Spleen (tissue), 11 donors: ENCODE measurements around the gene DLG2. TPM values are rescaled to one million over a fixed set of nuclear protein-coding genes. Genes with fewer than 3 reads are reported as not detected.
A peak's percentile ranks its signal among the peaks of the same experiment; 100 is the strongest.

Experiments used
- DNase-seq: peaks from one replicate; pipeline ENCODE4 v3.0.0-alpha.2; 2020
- H3K27ac ChIP-seq, 8 donors: fragments of 200-600 bp; sonication (generic) in 7 of 8; 1 replicate in 4 of 8; 2 replicates in 4 of 8; pipeline versions ENCODE4 v1.5.0 to v1.8.0; 2016 to 2021; ENCODE audit warnings: inconsistent platforms in 4 of 8, mild to moderate bottlenecking in 4 of 8, moderate library complexity in 1 of 8
- H3K27me3 ChIP-seq, 7 donors: fragments of 200-600 bp; sonication (generic) in 6 of 7; replicated peaks in 1 of 7; 1 replicate in 4 of 7; 2 replicates in 3 of 7; pipeline versions ENCODE4 v1.5.0 to v1.8.0; 2016 to 2021; ENCODE audit warnings: inconsistent platforms in 3 of 7, mild to moderate bottlenecking in 1 of 7
- H3K36me3 ChIP-seq, 6 donors: fragments of 200-600 bp; sonication (generic) in 5 of 6; 1 replicate in 4 of 6; 2 replicates in 2 of 6; pipeline versions ENCODE4 v1.5.0 to v1.8.0; 2016 to 2021; ENCODE audit warnings: inconsistent platforms in 2 of 6
- H3K4me1 ChIP-seq, 6 donors: fragments of 200-600 bp; sonication (generic) in 5 of 6; 1 replicate in 3 of 6; 2 replicates in 3 of 6; pipeline versions ENCODE4 v1.5.0 to v1.8.0; 2016 to 2021; ENCODE audit warnings: inconsistent platforms in 3 of 6
- H3K4me3 ChIP-seq, 8 donors: fragments of 200-600 bp; sonication (generic) in 7 of 8; 1 replicate in 4 of 8; 2 replicates in 4 of 8; pipeline versions ENCODE4 v1.5.0 to v1.8.0; 2016 to 2021; ENCODE audit warnings: inconsistent platforms in 4 of 8, mild to moderate bottlenecking in 4 of 8, moderate library complexity in 2 of 8
- H3K9me3 ChIP-seq, 8 donors: fragments of 200-600 bp; sonication (generic) in 7 of 8; 1 replicate in 4 of 8; 2 replicates in 4 of 8; pipeline versions ENCODE4 v1.5.0 to v1.8.0; 2016 to 2021; ENCODE audit warnings: inconsistent platforms in 4 of 8
- POLR2A ChIP-seq, 3 donors: fragments of 450-650 bp; IDR thresholded peaks; one replicate each; pipeline ENCODE4 v1.5.1; 2017; ENCODE audit warnings: antibody characterized with exemption in 3 of 3, mild to moderate bottlenecking in 1 of 3
- POLR2AphosphoS5 ChIP-seq, 3 donors: sonication (generic); formaldehyde crosslinking; IDR thresholded peaks; one replicate each; pipeline ENCODE4 v1.5.1; 2017; ENCODE audit warnings: antibody characterized with exemption in 3 of 3
- WGBS, 5 donors: extraction: QIAGEN DNeasy Blood & Tissue Kit in 3 of 5; methylation state at CpG; one replicate each; pipeline versions ENCODE4 v1.1.5 to v1.1.7; 2013 to 2018; 5-methylcytosine and 5-hydroxymethylcytosine counted together
- intact Hi-C: fragments of 100-400 bp; cut with DNase I; formaldehyde crosslinking; loops from one replicate; pipeline ENCODE4 v1.15.0; 2023; ENCODE audit warnings: low total_unique reads
- polyA plus RNA-seq, 3 donors: library from polyadenylated mRNA; stranded (reverse); fragments of 200-250 nt; gene quantifications; one replicate each; pipeline ENCODE4 v1.2.1, GENCODE V29; 2013
- total RNA-seq, 7 donors: library from RNA; depleted of rRNA in 3 of 7; stranded (reverse); fragments of >200 nt in 3 of 7; fragmentation: NEBNext Ultra II Directional in 4 of 7; extraction: Animal tissue kit (Norgen Biotek cat#: 25700) in 4 of 7; gene quantifications; one replicate each; pipeline versions ENCODE4 v1.1.0 to v1.2.1, GENCODE V29; 2016 to 2021
- TF ChIP-seq, protein P1 (sequence below), 11 experiments: fragments of 200-600 bp in 7 of 11; fragments of 450-650 bp in 4 of 11; sonication (generic) in 4 of 11; IDR thresholded peaks in 8 of 11; conservative IDR thresholded peaks in 3 of 11; 1 replicate in 7 of 11; 2 replicates in 4 of 11; pipeline versions ENCODE4 v1.4.0 to v1.8.0; 2016 to 2021; ENCODE audit warnings: antibody characterized with exemption in 11 of 11, inconsistent platforms in 4 of 11, mild to moderate bottlenecking in 1 of 11
- donor health status: healthy with polysubstance abuse.
- donor health status: DM: no; HTN: no; CAD: no; lungs with moderate emphysema.
- donor health status: DM: no; HTN: no; CAD: no.
- donor health status: Bipolar disorder and iron deficiency.
- donor health status: healthy.
- donor health status: DM: no; HTN: no; CAD: no.
- donor health status: DM: yes; HTN: yes; CAD: no.

The DLG2 gene
- total and polyA plus RNA-seq, 10 donors = 0.43 to 12.7 (median 7.9) TPM

GRCh38 chr11:84396521-84396920 is 1230.6 kb downstream of the DLG2 start:
- no peak for TF ChIP-seq POLR2AphosphoS5 (IDR thresholded peaks at IDR 0.05)
- Histone ChIP-seq H3K27ac (no peak overlapping the region), H3K36me3 (no peaks in the 10 kb centered on the region), H3K4me1 (no peaks in the 10 kb centered on the region), H3K27me3 (no peaks in the 10 kb centered on the region), H3K4me3 (no peak overlapping the region), H3K9me3 (no peaks in the 10 kb centered on the region)
- 84 to 99% (median 93%) methylated on average over 3 of the region's 3 CpGs for WGBS, 5 donors
- intact Hi-C loops = no loop called here
- no peak for DNase-seq

DNA sequence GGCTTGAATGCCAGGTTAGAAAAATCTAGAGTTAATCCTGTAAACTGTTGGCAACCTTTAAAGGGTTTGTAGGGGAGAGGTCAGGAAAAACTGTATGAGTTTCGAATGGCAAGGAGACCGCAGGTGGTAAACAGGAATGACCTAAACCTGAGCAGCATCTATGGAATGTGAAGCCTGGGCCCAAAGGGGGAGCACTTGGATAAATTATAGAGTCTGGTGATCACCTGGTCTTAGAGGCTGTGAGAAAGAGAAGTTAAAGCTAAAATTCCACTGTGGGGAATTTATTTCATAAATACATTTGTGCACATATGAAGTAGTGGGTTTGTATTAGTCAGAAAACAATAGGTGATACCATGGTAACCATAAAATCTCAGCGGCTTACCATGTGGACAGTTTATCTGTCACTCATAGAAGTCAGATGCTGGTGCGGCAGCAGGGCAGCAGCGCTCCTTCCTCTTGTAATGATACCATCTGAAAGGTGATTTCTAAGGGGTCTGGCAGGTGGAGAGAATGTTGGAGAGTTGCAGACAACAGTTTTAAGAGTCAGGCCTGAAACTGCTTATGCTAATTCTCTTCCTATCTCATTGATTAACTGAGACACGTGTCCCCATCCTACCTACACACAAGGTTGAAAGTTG is 1236.6 kb downstream of the DLG2 start:
- Histone ChIP-seq H3K27me3 (no peaks in the 10 kb centered on the region), H3K27ac (no peak overlapping the region), H3K36me3 (no peaks in the 10 kb centered on the region), H3K4me1 (no peaks in the 10 kb centered on the region), H3K4me3 (no peak overlapping the region), H3K9me3 (no peaks in the 10 kb centered on the region)
- 78 to 88% (median 82%) methylated on average over 6 of the region's 6 CpGs for WGBS, 5 donors
- intact Hi-C loops = no loop called here
- no peak for DNase-seq
- TF ChIP-seq POLR2A (IDR thresholded peaks at IDR 0.05) (no peak), POLR2AphosphoS5 (IDR thresholded peaks at IDR 0.05) (no peak)
- TF ChIP-seq, protein P1, sequence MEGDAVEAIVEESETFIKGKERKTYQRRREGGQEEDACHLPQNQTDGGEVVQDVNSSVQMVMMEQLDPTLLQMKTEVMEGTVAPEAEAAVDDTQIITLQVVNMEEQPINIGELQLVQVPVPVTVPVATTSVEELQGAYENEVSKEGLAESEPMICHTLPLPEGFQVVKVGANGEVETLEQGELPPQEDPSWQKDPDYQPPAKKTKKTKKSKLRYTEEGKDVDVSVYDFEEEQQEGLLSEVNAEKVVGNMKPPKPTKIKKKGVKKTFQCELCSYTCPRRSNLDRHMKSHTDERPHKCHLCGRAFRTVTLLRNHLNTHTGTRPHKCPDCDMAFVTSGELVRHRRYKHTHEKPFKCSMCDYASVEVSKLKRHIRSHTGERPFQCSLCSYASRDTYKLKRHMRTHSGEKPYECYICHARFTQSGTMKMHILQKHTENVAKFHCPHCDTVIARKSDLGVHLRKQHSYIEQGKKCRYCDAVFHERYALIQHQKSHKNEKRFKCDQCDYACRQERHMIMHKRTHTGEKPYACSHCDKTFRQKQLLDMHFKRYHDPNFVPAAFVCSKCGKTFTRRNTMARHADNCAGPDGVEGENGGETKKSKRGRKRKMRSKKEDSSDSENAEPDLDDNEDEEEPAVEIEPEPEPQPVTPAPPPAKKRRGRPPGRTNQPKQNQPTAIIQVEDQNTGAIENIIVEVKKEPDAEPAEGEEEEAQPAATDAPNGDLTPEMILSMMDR (IDR thresholded peaks at IDR 0.05 in 8 of 11, conservative IDR thresholded peaks at IDR 0.05 in 3 of 11) = no peak

DNA sequence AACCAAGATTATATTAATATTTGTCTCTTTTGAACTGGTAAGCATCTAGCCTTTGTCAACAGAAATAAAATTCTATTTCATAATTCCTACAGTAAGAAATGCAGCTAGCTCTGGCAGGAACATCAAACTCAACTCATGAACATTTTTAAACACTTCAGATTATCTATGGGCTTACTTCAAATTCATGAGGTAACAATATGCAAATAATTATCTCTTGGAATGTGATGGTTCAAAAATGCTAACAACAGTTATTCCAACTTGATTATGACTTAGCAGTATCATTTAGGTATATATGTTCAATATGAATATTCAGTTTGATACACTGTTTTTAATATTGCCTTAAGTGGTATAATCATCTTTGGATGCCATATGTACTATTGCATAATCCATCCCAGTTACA is 1237.4 kb downstream of the DLG2 start:
- intact Hi-C loops = no loop called here
- H3K27me3 ChIP-seq = no peaks in the 10 kb centered on the region
- no peaks in the 10 kb centered on the region for H3K9me3 ChIP-seq
- no peak for DNase-seq
- no peaks in the 10 kb centered on the region for H3K36me3 ChIP-seq
- no peaks in the 10 kb centered on the region for H3K4me1 ChIP-seq
- H3K4me3 ChIP-seq = no peak overlapping the region
- TF ChIP-seq POLR2A (IDR thresholded peaks at IDR 0.05) = no peak
- no peak for TF ChIP-seq POLR2AphosphoS5 (IDR thresholded peaks at IDR 0.05)
- TF ChIP-seq, protein P1 (IDR thresholded peaks at IDR 0.05 in 8 of 11, conservative IDR thresholded peaks at IDR 0.05 in 3 of 11) = no peak
- no peak overlapping the region for H3K27ac ChIP-seq

DNA sequence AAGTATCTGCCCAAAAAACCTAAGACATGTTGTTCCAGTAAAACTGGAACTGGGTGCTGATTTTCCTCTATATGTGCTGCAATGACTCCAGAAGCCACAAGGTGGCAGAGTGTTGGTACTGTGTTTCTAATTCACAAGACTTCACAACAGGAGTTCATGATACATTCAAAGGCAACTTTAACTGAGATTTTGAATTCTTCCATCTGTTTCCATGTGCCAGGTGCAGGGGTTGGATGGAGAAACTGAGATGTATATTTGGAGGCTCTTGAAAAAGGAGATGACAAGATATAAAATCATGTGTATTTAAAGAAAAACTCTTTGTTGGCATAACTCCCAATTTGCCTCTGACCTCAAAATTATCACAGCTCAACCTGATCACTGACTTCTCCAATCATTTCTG is 1242.4 kb downstream of the DLG2 start:
- TF ChIP-seq POLR2AphosphoS5 (IDR thresholded peaks at IDR 0.05) (no peak), POLR2A (IDR thresholded peaks at IDR 0.05) (no peak)
- TF ChIP-seq, protein P1 (IDR thresholded peaks at IDR 0.05 in 8 of 11, conservative IDR thresholded peaks at IDR 0.05 in 3 of 11) = peak in 10 of 11 experiments; percentile 36 to 76 (median 66)
- intact Hi-C loops = no loop called here
- no peak overlapping the region for H3K4me3 ChIP-seq
- no peaks in the 10 kb centered on the region for H3K9me3 ChIP-seq
- DNase-seq = no peak
- H3K36me3 ChIP-seq = no peaks in the 10 kb centered on the region
- no peak overlapping the region for H3K27ac ChIP-seq
- no peaks in the 10 kb centered on the region for H3K27me3 ChIP-seq
- H3K4me1 ChIP-seq = no peaks in the 10 kb centered on the region

DNA sequence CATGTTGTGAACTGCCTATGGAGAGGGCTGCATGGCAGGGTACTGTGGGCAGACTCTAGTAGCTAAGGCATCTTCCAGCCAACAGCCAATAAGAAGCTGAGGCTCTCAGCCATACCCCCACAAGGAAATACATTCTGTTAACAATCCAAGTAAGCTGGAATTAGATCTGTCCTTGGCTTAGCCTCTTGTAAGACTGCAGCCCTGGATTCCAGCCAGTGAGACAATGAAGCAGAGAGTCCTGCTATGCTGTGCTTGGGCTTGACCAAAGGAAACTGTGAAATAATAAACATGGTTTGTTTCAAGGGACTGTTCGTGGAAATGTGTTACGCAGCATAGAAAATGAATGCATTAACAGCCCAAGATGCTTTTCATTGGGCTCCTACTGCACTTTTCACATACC is 1243.6 kb downstream of the DLG2 start:
- intact Hi-C loops = no loop called here
- H3K9me3 ChIP-seq = no peaks in the 10 kb centered on the region
- H3K36me3 ChIP-seq = no peaks in the 10 kb centered on the region
- no peak overlapping the region for H3K27ac ChIP-seq
- TF ChIP-seq POLR2A (IDR thresholded peaks at IDR 0.05) = no peak
- TF ChIP-seq, protein P1 (IDR thresholded peaks at IDR 0.05 in 8 of 11, conservative IDR thresholded peaks at IDR 0.05 in 3 of 11) = no peak
- no peak for TF ChIP-seq POLR2AphosphoS5 (IDR thresholded peaks at IDR 0.05)
- H3K27me3 ChIP-seq = no peaks in the 10 kb centered on the region
- no peaks in the 10 kb centered on the region for H3K4me1 ChIP-seq
- WGBS, 5 donors = 90 to 97% (median 94%) methylated on average over 2 of the region's 2 CpGs
- H3K4me3 ChIP-seq = no peak overlapping the region
- no peak for DNase-seq
